Panc1 (cell line): ENCODE results near the gene HFE.

Experiments used
- CTCF ChIP-seq: fragments of 450-650 bp; IDR thresholded peaks from 2 replicates; pipeline ENCODE4 v1.5.1; 2017; ENCODE audit warnings: mild to moderate bottlenecking
- POLR2AphosphoS5 ChIP-seq: IDR thresholded peaks from 2 replicates; pipeline ENCODE4 v1.6.1; 2012; ENCODE audit warnings: mild to moderate bottlenecking, low read depth, low read length, moderate library complexity
- TCF7L2 ChIP-seq: IDR thresholded peaks from 2 replicates; pipeline ENCODE4 v1.6.1; 2011; ENCODE audit warnings: mild to moderate bottlenecking, low read depth, low read length, inconsistent platforms

- TF ChIP-seq CTCF (no peak), POLR2AphosphoS5 (peak; percentile 22; the same call in 1 of the 2 replicates), TCF7L2 (no peak)
Measured at GRCh38 chr6:26126394-26127235, 39.4 kb downstream of the HFE start.
